ENCODE data around the gene MAP2K7.
"Not testable (repeated sequence)": the region's sequence is repeated elsewhere in the genome, so short reads cannot be mapped to it uniquely, and the experiment has no call there.

MAP2K7 gene

GRCh38 chr19:7903244-7904073, at the start of gene MAP2K7:
Gene MAP2K7 (plus strand): TSS chr19:7903877. CDS start chr19:7903945, 68 bp downstream.
- peak; percentile 81 to 82 for ATAC-seq

GRCh38 chr19:7855426-7856108, 48.1 kb upstream of the MAP2K7 start:
- no peak for ATAC-seq

GRCh38 chr19:7856109-7856591, 47.5 kb upstream of the MAP2K7 start:
- no peak for ATAC-seq

- no peak for ATAC-seq
These were observed 46.7 kb upstream of the MAP2K7 start for GRCh38 chr19:7856679-7857663.

GRCh38 chr19:7857727-7858108, 46.0 kb upstream of the MAP2K7 start:
- ATAC-seq = no peak

GRCh38 chr19:7858109-7858770, 45.4 kb upstream of the MAP2K7 start:
- no peak for ATAC-seq

GRCh38 chr19:7859087-7859486, 44.6 kb upstream of the MAP2K7 start:
- not testable (repeated sequence) for ATAC-seq

GRCh38 chr19:7859831-7860713, 43.6 kb upstream of the MAP2K7 start:
- no peak for ATAC-seq

- no peak for ATAC-seq
These were observed 42.7 kb upstream of the MAP2K7 start for GRCh38 chr19:7860714-7861618.

- ATAC-seq = no peak
These were observed 41.9 kb upstream of the MAP2K7 start for GRCh38 chr19:7861619-7862412.

GRCh38 chr19:7862413-7862951, 41.2 kb upstream of the MAP2K7 start:
- peak; percentile 48 to 50 for ATAC-seq

- ATAC-seq = peak; percentile 17 to 18
These were observed 40.3 kb upstream of the MAP2K7 start for GRCh38 chr19:7863157-7863970.

GRCh38 chr19:7863971-7864689, 39.5 kb upstream of the MAP2K7 start:
- ATAC-seq = no peak

GRCh38 chr19:7864690-7865074, 39.0 kb upstream of the MAP2K7 start:
- ATAC-seq = no peak

GRCh38 chr19:7865262-7865911, 38.3 kb upstream of the MAP2K7 start:
- ATAC-seq = no peak

GRCh38 chr19:7866399-7867091, 37.1 kb upstream of the MAP2K7 start:
- ATAC-seq = no peak

Data from activated CD4-positive, CD25-positive, alpha-beta regulatory T cell treated with anti-CD3 and anti-CD28 coated beads, Interleukin-2, amount 50 U/mL, for 24 hours (primary cell).